OCI-LY1 (cell line): ENCODE measurements around the gene TMCO5A.

Source experiments
- CTCF ChIP-seq: fragments of 200-600 bp; sonication (generic), shearing (Covaris generic); IDR thresholded peaks from 2 replicates; pipeline ENCODE4 v1.5.1; 2017; ENCODE audit warnings: mild to moderate bottlenecking, antibody characterized with exemption, low read length, moderate library complexity, mixed read lengths
- EZH2 ChIP-seq: fragments of 200-600 bp; sonication (generic), shearing (Covaris generic); IDR thresholded peaks from 2 replicates; pipeline ENCODE4 v1.8.0; 2017; ENCODE audit warnings: borderline replicate concordance, mixed run types, mild to moderate bottlenecking, antibody characterized with exemption, low read length, moderate library complexity, mixed read lengths

- TF ChIP-seq CTCF (no peak), EZH2 (no peak)
Observed at GRCh38 chr15:37888356-37888755, 46.1 kb upstream of the TMCO5A start.
